GM21447 (cell line): ENCODE measurements around the gene LCT.
"Not testable (repeated sequence)": the region's sequence is repeated elsewhere in the genome, so short reads cannot be mapped to it uniquely, and the experiment has no call there.

Source experiments
- ATAC-seq: cut with Tn5 transposase; IDR thresholded peaks from one replicate; pipeline ENCODE4 v1.9.1; 2021; ENCODE audit not compliant: unreplicated experiment

The LCT gene

GRCh38 chr2:135836596-135837270 lies at the start of gene LCT:
TSS of gene LCT (minus strand) at chr2:135837184. CDS start at chr2:135837169, 15 bp downstream.
- no peak for ATAC-seq

- ATAC-seq, result no peak
Observed at GRCh38 chr2:135885709-135886108, 48.7 kb upstream of the LCT start.

GRCh38 chr2:135882415-135882814 lies 45.4 kb upstream of the LCT start:
- ATAC-seq, result no peak

GRCh38 chr2:135876770-135877169 lies 39.8 kb upstream of the LCT start:
- not testable (repeated sequence) for ATAC-seq

- ATAC-seq, result peak; percentile 90
Observed at GRCh38 chr2:135876066-135876711, 39.2 kb upstream of the LCT start, which contains the start of gene MCM6. TSS of gene MCM6 (minus strand) at chr2:135876443. CDS start at chr2:135876365, 78 bp downstream.

GRCh38 chr2:135875491-135876065 lies 38.6 kb upstream of the LCT start:
- peak; percentile 50 for ATAC-seq

- ATAC-seq, result no peak
Observed at GRCh38 chr2:135874777-135875365, 37.9 kb upstream of the LCT start.

GRCh38 chr2:135870571-135870970 lies 33.6 kb upstream of the LCT start:
- ATAC-seq, result peak; percentile 41

GRCh38 chr2:135863233-135863632 lies 26.2 kb upstream of the LCT start:
- no peak for ATAC-seq

GRCh38 chr2:135862718-135863117 lies 25.7 kb upstream of the LCT start:
- no peak for ATAC-seq

GRCh38 chr2:135853401-135853800 lies 16.4 kb upstream of the LCT start:
- ATAC-seq, result no peak

GRCh38 chr2:135851858-135852257 lies 14.9 kb upstream of the LCT start:
- ATAC-seq, result no peak

GRCh38 chr2:135850892-135851668 lies 14.1 kb upstream of the LCT start:
- ATAC-seq, result no peak

- no peak for ATAC-seq
Observed at GRCh38 chr2:135849087-135849486, 12.1 kb upstream of the LCT start.

- no peak for ATAC-seq
Observed at GRCh38 chr2:135845997-135846396, 9.0 kb upstream of the LCT start.

- ATAC-seq, result no peak
Observed at GRCh38 chr2:135845257-135845656, 8.3 kb upstream of the LCT start.

GRCh38 chr2:135844301-135844895 lies 7.4 kb upstream of the LCT start:
- no peak for ATAC-seq

GRCh38 chr2:135843671-135844070 lies 6.7 kb upstream of the LCT start:
- no peak for ATAC-seq

GRCh38 chr2:135840601-135841000 lies 3.6 kb upstream of the LCT start:
- no peak for ATAC-seq

GRCh38 chr2:135839713-135840112 lies 2.7 kb upstream of the LCT start:
- no peak for ATAC-seq

GRCh38 chr2:135838502-135838901 lies 1.5 kb upstream of the LCT start:
- ATAC-seq, result no peak
